HepG2 (cell line): ENCODE results near the gene NKX6-2. TPM values are rescaled to one million over a fixed set of nuclear protein-coding genes. Genes with fewer than 3 reads are reported as not detected.

Experiments used
- ATF3 ChIP-seq: sonication (generic); formaldehyde crosslinking; IDR thresholded peaks from 2 replicates; pipeline ENCODE4 v1.4.0; 2020; ENCODE audit warnings: missing genetic modification reagents
- BRF2 ChIP-seq: sonication (generic); formaldehyde crosslinking; IDR thresholded peaks from 2 replicates; pipeline ENCODE4 v1.8.1; 2022; ENCODE audit warnings: mild to moderate bottlenecking, missing genetic modification reagents
- GZF1 ChIP-seq: sonication (generic); formaldehyde crosslinking; IDR thresholded peaks from 2 replicates; pipeline ENCODE4 v1.5.1; 2020; ENCODE audit warnings: mild to moderate bottlenecking, missing genetic modification reagents
- HMG20B ChIP-seq: conservative IDR thresholded peaks from 2 replicates; pipeline ENCODE4 v1.6.1; 2016; ENCODE audit warnings: missing genetic modification reagents, missing compliant biosample characterization
- HNRNPL ChIP-seq: fragments of 200-400 bp; formaldehyde crosslinking; IDR thresholded peaks from 2 replicates; pipeline ENCODE4 v1.6.1; 2017; ENCODE audit warnings: mild to moderate bottlenecking, low read depth, low read length
- IRF2 ChIP-seq: IDR thresholded peaks from 2 replicates; pipeline ENCODE4 v1.6.1; 2018; ENCODE audit warnings: missing genetic modification reagents, missing compliant biosample characterization
- KMT2A ChIP-seq: sonication (generic); formaldehyde crosslinking; IDR thresholded peaks from 2 replicates; pipeline ENCODE4 v1.4.0; 2020; ENCODE audit warnings: missing genetic modification reagents
- PHF8 ChIP-seq: sonication (generic); formaldehyde crosslinking; IDR thresholded peaks from 2 replicates; pipeline ENCODE4 v1.5.0; 2020; ENCODE audit warnings: missing genetic modification reagents
- RFXAP ChIP-seq: sonication (generic); formaldehyde crosslinking; IDR thresholded peaks from 2 replicates; pipeline ENCODE4 v1.4.0; 2020; ENCODE audit warnings: missing genetic modification reagents, borderline replicate concordance
- SYNCRIP ChIP-seq: fragments of 200-400 bp; formaldehyde crosslinking; IDR thresholded peaks from 2 replicates; pipeline ENCODE4 v1.6.1; 2018; ENCODE audit warnings: mild to moderate bottlenecking, low read depth, low read length; ENCODE audit not compliant: insufficient read depth
- TP53 ChIP-seq: sonication (generic); formaldehyde crosslinking; conservative IDR thresholded peaks from 2 replicates; pipeline ENCODE4 v1.4.0; 2020; ENCODE audit warnings: missing genetic modification reagents
- ZNF253 ChIP-seq: sonication (generic); formaldehyde crosslinking; IDR thresholded peaks from 2 replicates; pipeline ENCODE4 v1.8.0; 2022; ENCODE audit warnings: mild to moderate bottlenecking, missing genetic modification reagents, borderline replicate concordance
- polyA plus RNA-seq, 8 experiments: library from polyadenylated mRNA; depleted of rRNA in 3 of 8; stranded (reverse) in 7 of 8; unstranded in 1 of 8; fragments of >200 nt; fragmentation: Illumina TruSeq in 4 of 8; extraction: Trizol in 4 of 8; gene quantifications; 2 replicates each; pipeline versions ENCODE4 v1.2.1 to v1.2.3, GENCODE V29; 2011 to 2016; ENCODE audit warnings: low read depth in 4 of 8, missing spikeins in 1 of 8, mixed read lengths in 1 of 8; ENCODE audit not compliant: insufficient read depth in 1 of 8
- total RNA-seq, 5 experiments: library from RNA; depleted of rRNA; stranded (reverse); fragments of >200 nt; fragmentation: Illumina TruSeq; extraction: Trizol; gene quantifications; 2 replicates each; pipeline ENCODE4 v1.2.3, GENCODE V29; 2016; ENCODE audit warnings: low read depth in 1 of 5
- TF ChIP-seq, protein P1 (sequence below): IDR thresholded peaks from 2 replicates; pipeline ENCODE4 v1.6.1; 2016; ENCODE audit warnings: missing compliant biosample characterization, missing genetic modification reagents, borderline replicate concordance

The NKX6-2 gene
- total and polyA plus RNA-seq, 2 of the 13 experiments (the other 11 are each of a cell fraction or from before 2014, with no cell fraction given), result not detected

DNA sequence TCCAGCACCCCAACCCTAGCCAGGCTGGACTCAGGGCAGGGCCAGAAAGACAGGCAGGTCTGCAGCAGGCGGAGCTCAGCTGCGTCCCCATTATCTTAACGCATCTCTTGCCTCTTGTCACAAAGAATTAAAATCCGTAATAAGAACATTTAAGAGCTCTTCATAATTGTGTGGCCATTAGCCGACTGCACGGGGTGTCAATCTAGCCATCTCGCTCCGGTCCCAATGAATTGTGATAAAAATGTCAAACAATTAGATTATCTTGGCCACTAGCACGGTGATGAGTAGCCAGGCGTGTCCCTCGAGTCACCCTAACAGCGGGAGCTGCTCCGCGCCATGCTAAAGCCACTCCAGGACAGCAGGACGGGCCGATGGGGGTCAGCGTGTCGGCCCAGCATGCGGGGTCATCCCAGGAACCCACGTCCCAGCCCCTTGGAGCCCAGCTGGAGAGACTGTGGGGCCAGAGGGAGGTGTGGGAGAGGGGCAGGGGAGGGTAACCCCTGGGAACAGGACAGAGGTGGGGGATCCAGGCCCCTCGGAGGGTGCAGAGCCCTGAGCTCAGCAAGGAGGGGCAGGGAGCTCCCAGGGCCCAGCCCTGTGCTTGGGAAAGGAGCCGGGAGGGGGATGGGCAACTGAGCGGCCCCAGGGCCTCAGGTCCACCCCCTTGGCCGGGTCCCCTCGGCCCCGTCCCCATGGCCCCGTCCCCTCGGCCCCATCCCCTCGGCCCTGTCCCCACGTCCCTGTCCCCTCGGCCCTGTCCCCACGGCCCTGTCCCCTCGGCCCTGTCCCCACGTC lies 17.7 kb upstream of the NKX6-2 start (continued):
- TF ChIP-seq BRF2 (CRISPR knock-in tag), result no peak
- no peak for TF ChIP-seq KMT2A (CRISPR knock-in tag)
- TF ChIP-seq TP53 (CRISPR knock-in tag), result no peak
- no peak for TF ChIP-seq GZF1 (CRISPR knock-in tag)
- no peak for TF ChIP-seq HNRNPL
- no peak for TF ChIP-seq ZNF253
- no peak for TF ChIP-seq RFXAP (CRISPR knock-in tag)
- TF ChIP-seq ATF3 (CRISPR knock-in tag), result no peak
- no peak for TF ChIP-seq IRF2 (CRISPR knock-in tag)
- TF ChIP-seq PHF8, result no peak
- no peak for TF ChIP-seq HMG20B (CRISPR knock-in tag)
- TF ChIP-seq, protein P1, sequence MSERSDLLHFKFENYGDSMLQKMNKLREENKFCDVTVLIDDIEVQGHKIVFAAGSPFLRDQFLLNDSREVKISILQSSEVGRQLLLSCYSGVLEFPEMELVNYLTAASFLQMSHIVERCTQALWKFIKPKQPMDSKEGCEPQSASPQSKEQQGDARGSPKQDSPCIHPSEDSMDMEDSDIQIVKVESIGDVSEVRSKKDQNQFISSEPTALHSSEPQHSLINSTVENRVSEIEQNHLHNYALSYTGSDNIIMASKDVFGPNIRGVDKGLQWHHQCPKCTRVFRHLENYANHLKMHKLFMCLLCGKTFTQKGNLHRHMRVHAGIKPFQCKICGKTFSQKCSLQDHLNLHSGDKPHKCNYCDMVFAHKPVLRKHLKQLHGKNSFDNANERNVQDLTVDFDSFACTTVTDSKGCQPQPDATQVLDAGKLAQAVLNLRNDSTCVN (CRISPR knock-in tag), result no peak
- TF ChIP-seq SYNCRIP, result no peak
